HG03039 (cell line): ENCODE data around the gene SAMHD1.
"Not testable (repeated sequence)": the region's sequence is repeated elsewhere in the genome, so short reads cannot be mapped to it uniquely, and the experiment has no call there.

ENCODE experiments used
- ATAC-seq: cut with Tn5 transposase; IDR thresholded peaks from one replicate; pipeline ENCODE4 v1.9.1; 2021; ENCODE audit warnings: mild to moderate bottlenecking, moderate library complexity; ENCODE audit not compliant: unreplicated experiment

The SAMHD1 gene

DNA sequence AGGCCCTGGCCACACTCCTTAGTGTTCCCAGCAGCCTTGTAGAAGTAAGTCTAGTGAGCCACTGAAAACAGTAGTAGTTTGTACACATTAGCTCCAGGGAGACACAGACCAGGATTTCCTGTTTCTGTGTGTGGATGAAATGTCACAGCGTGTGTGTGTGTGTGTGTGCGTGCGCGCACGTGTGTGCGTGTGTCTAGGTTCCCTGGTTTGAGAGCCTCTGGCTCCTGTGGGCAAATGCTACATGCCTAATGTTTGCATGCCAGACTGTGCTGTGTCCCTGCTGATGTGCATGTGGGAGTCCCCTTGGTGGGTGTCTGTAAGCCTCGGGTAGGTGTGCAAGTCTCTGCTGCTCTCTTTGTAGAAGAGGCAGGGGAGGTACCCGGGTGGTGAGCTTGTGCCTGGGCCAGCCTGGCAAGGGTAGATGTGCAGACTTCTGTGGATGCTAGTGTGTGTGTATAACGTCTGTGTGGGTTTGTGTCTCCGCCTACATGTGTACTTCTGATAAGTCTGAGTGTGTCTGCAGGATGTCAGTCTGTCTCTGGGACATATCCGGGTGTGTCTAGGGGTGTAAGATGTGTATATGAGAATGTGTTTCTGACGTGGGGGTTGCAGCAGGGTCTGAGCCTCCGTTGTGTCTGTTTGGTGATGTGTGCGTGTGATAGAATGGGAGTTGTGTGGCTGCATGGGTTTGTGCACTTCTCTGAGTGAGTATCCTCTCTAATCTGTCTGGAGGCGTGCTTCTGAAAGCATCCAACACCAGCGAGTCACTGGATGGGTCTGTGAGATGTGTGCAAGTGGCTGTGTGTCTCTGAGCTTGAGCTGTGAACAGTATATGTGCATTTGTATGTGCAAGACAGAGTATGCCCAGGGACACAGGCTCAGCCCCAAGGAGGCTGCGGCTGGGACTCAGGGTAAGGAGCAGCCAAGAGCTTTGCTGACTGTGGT, 94.5 kb downstream of the SAMHD1 start:
- no peak for ATAC-seq

DNA sequence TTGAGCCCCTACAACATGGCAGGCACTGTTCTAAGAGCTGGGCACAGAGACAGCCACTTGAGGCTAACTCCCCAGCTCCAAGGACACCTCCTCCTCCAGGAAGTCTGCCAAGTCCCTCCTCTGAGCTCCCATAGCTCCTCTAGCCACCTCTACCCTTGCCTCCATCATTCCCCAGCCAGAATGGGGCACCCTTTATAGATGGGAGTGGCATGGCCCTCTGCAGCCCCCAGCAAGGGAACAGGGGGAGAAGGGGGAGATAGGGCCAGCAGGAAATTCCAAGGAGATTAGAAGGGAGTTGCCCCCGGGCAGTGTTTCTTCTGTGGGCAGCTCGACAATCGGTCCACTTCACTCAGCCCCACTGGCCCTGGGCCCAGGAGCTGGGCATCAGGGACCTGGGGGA, 95.3 kb downstream of the SAMHD1 start:
- no peak for ATAC-seq

DNA sequence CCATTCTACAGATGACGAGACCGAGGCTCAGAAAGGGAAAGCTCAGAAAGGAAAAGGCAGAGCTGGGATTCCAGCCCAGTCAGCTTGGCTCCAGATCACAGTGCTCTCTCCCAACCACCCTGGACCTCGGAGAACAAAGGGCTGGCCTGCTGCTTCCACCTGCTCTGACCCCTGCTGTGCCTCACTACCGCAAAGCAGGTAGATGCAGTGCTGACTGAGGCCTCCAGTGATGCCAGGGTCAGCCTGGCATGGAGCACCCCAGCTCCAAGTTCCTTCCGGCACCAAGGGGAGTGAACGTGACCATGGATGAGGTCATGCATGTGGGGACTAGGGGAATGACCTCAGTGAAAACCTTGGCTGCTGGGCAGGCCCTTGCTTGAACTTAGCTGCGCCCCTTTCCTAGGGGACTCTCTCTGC, 96.3 kb downstream of the SAMHD1 start:
- no peak for ATAC-seq

DNA sequence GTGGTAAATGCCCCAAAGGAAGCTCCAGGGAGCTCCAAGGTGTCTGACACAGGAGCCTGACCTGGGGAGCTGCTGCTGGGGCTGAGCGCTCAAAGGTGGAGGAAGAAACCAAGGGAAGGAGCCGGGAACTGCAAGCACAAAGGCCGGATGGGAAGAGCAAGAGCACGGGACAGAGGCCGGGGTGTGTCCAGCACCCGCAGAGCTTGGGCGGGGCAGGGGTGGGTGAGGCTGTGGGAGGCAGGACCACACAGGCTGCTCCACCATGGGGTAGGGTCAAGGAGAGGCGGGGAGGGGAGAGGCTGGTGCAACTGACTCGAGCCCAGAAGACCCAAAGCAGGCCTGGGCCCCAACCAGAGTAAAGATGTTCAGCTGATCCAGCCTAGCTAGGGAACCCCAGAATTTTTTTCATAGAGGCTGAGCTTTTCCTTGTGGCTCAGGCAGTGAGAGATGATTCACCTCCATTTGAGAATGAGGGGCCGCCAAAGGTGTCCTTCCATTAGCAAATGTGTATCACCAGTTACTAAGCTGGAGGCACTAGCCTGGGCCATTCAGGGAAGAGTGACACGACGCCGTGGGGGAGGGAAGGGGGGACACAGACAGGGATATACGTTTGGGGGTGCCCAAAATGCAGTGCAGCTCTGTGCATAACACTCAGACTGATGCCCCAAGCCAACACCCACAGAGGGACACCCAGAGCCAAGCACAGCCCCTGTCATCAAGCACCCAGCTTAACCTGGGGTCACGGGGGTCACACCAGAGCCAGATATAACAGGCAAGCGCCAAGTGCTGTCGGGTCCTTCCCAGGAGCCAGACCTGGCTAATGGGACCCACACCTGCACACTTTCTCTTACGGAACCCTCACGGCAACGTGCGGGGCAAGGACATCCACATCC, 96.9 kb downstream of the SAMHD1 start:
- ATAC-seq: no peak

- ATAC-seq: peak; percentile 36
Observed at GRCh38 chr20:36852187-36852586, 99.3 kb downstream of the SAMHD1 start.

DNA sequence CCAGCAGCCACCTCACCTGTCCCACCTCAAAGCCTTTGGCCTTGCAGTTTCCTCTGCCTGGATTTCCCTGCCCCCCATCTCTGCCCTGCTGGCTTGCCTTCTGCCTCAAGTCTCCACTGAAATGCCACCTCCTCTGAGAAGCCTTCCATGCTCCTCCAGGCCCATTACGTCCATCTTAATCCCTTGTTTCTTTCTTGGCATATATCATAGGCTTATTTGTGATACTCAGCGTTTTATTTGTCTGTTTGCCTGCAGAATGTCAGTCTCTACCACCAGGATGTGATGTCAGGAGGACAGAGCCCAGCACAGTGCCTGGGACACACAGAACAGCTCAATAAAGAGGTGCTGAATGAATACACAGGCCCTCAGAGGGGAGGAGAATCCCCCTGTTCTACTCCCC, 100.0 kb downstream of the SAMHD1 start:
- ATAC-seq: no peak

DNA sequence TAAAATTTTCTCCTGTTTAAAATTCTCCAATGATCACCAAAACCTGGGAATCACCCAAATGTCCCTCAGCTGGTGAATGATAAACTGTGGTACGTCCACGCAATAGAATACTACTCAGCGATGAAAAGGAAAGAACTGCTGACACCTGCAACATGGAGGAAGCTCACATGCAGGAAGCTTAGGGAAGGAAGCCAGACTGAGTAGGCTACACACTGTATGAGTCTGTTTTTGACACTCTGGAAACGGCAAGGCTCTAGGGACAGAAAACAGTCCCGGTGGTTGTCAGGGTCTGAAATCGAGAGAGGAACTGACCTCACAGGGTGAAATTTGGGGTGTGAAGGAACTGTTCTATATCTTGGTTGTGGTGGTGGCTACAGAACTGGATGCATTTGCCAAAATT, 100.7 kb downstream of the SAMHD1 start:
- ATAC-seq: no peak

GRCh38 chr20:36849333-36850065, 102.0 kb downstream of the SAMHD1 start:
- ATAC-seq: no peak

DNA sequence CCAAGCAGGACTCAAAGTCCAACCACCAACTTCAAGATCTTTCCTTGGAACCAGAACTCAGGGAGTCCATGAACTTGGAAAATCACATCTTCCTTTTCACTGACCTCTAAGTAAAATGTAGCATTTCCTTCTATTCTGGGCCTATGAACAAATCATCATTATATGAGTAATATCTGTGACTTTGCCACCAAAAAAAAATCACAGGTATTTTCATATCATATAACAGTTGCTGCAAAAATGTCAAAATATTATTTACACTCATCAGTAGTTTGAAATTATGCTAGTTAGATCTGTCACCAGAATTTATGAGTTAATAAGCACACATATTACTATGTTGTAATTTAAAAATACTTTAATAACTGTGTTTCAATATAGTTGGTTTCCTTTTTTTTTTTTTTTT, 102.8 kb downstream of the SAMHD1 start:
- no peak for ATAC-seq

DNA sequence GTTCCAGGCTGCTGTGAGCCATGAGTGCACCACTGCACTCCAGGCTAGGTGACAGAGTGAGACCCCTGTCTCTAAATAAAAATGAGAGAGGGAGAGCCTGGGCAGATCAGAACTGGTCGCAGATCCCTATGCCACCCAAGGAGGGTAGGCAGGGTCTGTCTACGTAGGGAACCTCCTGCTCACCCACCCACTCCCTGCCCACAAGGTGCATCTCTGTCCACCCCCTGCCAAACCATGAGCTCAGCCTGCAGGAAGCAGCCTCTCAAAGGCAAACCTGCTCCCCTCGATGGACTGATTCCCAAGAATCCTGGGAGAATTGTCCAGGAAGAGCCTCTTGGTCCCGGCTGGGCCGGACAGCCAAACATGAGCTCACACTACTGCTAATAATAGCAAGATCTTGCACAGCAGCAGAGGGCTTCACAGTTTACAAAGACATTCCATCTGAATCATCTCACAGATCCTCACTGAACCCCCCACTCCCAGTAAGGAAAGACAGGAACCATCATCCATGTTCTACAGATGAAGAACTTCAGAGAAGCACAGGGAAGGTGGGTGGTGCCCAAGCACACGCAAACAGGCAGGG, 103.3 kb downstream of the SAMHD1 start:
- ATAC-seq: no peak

- no peak for ATAC-seq
Observed at GRCh38 chr20:36847710-36848040, 103.8 kb downstream of the SAMHD1 start.

- ATAC-seq: no peak
Observed at GRCh38 chr20:36847009-36847709, 104.3 kb downstream of the SAMHD1 start.

- no peak for ATAC-seq
Observed at GRCh38 chr20:36845288-36845971, 106.1 kb downstream of the SAMHD1 start.

GRCh38 chr20:36841030-36841429, 110.5 kb downstream of the SAMHD1 start:
- not testable (repeated sequence) for ATAC-seq
